GM12872 (cell line): ENCODE measurements around the gene ELFN1.

Source experiments
- TF ChIP-seq, protein P1 (sequence below): IDR thresholded peaks from 3 replicates; pipeline ENCODE4 v1.5.1; 2011; ENCODE audit warnings: low read depth, mild to moderate bottlenecking, low read length, moderate library complexity; ENCODE audit not compliant: insufficient read depth

Gene ELFN1

DNA sequence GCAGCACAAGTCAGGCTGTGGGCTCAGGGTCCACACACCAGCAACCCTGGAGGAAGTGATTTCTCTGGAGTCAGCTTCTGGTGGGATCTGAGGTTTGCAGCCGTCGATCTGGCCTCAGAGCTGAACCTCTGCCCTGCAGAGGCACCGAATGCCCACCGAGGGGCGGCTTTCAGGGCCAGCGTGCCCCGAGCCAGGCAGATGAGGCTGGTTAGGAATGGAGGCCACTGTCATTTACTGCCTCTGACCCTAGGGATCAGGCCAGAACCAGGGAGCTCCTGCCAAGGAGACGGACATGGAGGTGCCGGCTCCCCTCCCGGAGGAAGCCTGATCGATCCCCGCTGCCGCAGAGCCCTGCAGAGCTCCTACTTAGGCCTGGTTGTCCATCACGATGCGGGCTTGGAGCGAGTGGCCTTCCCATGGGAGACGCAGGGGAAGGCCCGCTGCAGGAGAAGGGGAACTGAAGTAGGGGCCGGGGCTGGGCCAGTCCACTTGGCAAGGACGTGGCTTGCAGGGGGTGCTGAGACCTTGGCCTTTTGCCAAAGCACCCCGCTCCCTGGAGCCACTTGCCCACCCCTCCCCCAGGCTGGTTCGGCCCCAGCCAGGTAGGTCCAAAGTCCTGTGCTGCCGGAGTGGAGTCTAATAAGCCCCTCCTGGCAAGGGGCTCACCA, 19.6 kb upstream of the ELFN1 start:
- TF ChIP-seq, protein P1, sequence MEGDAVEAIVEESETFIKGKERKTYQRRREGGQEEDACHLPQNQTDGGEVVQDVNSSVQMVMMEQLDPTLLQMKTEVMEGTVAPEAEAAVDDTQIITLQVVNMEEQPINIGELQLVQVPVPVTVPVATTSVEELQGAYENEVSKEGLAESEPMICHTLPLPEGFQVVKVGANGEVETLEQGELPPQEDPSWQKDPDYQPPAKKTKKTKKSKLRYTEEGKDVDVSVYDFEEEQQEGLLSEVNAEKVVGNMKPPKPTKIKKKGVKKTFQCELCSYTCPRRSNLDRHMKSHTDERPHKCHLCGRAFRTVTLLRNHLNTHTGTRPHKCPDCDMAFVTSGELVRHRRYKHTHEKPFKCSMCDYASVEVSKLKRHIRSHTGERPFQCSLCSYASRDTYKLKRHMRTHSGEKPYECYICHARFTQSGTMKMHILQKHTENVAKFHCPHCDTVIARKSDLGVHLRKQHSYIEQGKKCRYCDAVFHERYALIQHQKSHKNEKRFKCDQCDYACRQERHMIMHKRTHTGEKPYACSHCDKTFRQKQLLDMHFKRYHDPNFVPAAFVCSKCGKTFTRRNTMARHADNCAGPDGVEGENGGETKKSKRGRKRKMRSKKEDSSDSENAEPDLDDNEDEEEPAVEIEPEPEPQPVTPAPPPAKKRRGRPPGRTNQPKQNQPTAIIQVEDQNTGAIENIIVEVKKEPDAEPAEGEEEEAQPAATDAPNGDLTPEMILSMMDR = no peak

DNA sequence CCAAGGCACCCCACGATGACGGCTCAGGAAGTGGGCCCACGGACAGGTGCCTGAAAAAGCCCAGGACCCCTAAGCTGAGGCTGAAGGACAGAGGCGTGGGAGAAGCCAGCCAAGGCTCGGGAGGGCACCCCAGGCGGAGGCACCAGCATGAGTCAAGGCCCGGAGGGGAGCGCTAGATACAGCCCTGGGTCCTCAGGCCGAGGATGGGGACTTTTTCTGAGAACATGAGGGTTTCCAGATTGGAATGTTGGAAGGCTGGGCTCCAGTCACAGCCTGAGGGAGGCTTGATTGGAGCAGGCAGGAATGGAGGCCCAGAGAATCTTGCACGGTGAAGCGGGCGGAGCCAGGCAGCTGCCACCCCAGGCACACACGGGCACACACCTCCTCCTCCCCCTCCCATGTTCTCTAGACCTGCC, 19.0 kb upstream of the ELFN1 start:
- TF ChIP-seq, protein P1 = no peak

DNA sequence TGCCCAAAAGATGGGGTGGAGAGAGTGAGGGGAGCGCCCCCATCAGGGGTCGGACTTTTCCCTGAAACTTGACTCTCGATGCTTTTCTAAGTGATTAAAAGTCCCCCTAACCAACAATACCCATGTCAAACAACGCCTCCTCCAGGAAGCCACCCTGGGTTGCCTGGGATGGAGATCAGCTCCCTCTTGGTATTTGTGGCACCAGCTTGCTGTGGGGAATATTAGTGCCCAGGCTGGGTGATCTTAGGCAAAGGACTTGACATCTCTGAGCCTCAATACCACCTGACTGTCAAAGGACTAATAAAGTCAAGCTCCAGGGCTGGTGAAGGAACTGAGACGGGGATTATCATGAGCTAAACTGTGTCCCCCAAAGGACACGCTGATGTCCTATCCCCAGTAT, 18.2 kb upstream of the ELFN1 start:
- TF ChIP-seq, protein P1 = no peak

DNA sequence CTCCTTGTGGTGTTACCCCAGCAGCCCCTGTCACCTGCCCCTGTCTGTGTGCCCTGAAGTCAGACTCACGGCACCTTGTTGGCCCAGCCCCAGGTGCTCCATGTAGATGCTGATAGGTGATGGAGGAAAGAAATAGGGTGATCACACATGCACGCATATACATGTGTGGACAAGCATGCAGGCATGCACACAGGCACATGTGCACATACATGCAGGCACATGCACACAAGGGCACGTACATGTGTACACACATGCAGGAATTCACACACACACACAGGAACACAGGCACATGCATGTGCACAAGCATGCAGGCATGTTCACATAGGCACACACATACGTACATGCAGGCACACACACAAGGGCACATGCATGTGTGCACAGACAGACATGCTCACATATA, 16.6 kb upstream of the ELFN1 start:
- TF ChIP-seq, protein P1 = no peak

DNA sequence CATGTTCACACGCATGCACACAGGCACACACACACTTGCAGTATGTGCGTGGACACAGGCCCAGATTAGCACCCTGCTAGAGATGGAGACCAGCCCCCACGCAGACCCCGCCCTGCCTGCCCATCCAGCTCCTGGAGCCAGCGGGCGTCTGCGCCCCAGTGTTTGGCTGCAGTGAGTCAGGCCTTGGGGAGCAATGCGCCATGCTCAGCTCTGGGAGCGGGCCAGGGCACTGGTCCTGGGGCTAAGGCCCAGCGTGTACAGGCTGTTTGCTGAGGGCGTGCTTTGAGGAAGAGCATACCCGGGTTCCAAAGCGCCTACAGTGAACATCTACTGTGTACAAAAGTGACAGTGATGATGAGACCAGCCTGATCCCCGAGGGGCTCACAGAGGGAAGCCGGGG, 16.0 kb upstream of the ELFN1 start:
- TF ChIP-seq, protein P1 = no peak

DNA sequence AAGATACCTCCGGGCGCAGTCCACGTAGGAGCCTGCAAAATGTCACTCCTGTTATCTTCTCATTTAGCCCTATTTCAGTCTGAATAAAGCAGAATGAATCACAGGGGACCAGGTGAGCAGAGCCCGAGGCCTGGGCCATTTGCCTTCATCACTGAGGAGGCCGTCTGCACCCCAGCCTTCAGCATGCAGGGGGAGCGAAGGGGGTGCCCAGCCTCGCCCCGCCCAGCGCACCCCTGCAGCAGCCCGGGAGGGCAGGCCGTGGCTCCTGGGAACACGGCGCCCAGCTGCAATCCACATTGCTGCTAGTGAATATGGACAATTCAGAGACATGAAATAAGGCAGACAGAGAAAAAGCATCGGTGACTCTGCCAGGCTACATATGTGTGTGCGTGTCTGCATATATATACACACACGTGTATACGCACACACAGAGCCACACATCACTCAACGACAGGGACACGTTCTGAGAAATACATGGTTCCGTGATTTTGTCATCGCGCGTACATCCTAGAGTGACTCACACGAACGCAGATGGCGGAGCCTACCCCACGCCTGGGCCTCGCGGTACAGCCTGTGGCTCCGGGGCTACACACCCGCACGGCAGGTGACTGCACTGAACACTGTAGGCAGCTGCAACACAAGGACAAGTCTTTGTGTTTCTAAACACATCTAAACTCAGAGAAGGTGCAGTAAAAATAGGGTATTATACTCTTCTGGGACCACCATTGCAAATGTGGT, 15.2 kb upstream of the ELFN1 start:
- TF ChIP-seq, protein P1 = no peak

DNA sequence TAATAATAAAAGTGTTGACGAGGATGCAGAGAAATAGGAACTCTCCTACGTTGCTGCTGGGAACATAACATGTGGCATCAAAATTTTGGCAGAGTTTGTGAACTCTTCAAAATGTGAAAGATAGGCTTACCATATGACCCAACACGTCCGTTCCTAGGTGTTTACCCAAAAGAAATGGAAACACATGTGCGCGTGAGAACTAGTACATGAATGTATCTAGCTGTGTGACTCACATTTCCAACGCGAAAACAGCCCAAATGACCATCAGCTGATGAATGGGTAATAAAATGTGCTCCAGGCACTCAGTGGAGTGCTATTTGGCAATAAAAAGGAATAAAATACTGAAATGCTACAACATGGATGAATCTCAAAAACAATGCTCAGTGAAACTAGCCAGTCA, 10.4 kb upstream of the ELFN1 start:
- TF ChIP-seq, protein P1 = no peak
